Activated T-cell treated with anti-CD3 and anti-CD28 coated beads, Interleukin-2, amount 50 U/mL, for 72 hours (primary cell): ENCODE data around the gene PEAK1. TPM values are rescaled to one million over a fixed set of nuclear protein-coding genes. Genes with fewer than 3 reads are reported as not detected.

Experiments
- ATAC-seq, 2 donors: fragments of 150-1000 bp; cut with Tn5 transposase; replicated peaks in 1 of 2; 2 replicates each; pipeline ENCODE4 v1.10.0; 2021; ENCODE audit warnings: moderate library complexity in 2 of 2, mild to moderate bottlenecking in 1 of 2
- DNase-seq, 2 donors: peaks; one replicate each; pipeline ENCODE4 v3.0.0; 2021 to 2022; ENCODE audit warnings: mixed read lengths in 1 of 2
- H3K27ac Mint-ChIP-seq: one replicate; pipeline ENCODE4 v1.8.0; 2022; ENCODE audit warnings: mild to moderate bottlenecking, moderate library complexity, mixed read lengths
- H3K27me3 Mint-ChIP-seq: one replicate; pipeline ENCODE4 v1.8.0; 2022; ENCODE audit warnings: low read depth, mixed read lengths
- H3K36me3 Mint-ChIP-seq, 2 donors: one replicate each; pipeline ENCODE4 v1.8.0; 2022; ENCODE audit warnings: mixed read lengths in 2 of 2, mild to moderate bottlenecking in 1 of 2; ENCODE audit not compliant: insufficient read depth in 2 of 2
- H3K4me1 Mint-ChIP-seq: one replicate; pipeline ENCODE4 v1.8.0; 2022; ENCODE audit warnings: low read depth, mixed read lengths
- H3K4me3 Mint-ChIP-seq, 2 donors: one replicate each; pipeline ENCODE4 v1.8.0; 2022; ENCODE audit warnings: mild to moderate bottlenecking in 2 of 2, mixed read lengths in 2 of 2, moderate library complexity in 2 of 2
- H3K9me3 Mint-ChIP-seq, 2 donors: one replicate each; pipeline ENCODE4 v1.8.0; 2022; ENCODE audit warnings: mixed read lengths in 2 of 2
- total RNA-seq, 2 donors: library from RNA; stranded (reverse); gene quantifications; one replicate each; pipeline ENCODE4 v1.2.3, GENCODE V29; 2022

Gene PEAK1
- total RNA-seq, 2 donors from 2014 or later: 33.6 to 45.7 TPM

- no peak overlapping the region for H3K27ac Mint-ChIP-seq
- ATAC-seq: no peak
- H3K4me1 Mint-ChIP-seq: no peaks in the 10 kb centered on the region
- DNase-seq: no peak
- no peaks in the 10 kb centered on the region for H3K9me3 Mint-ChIP-seq
- no peaks in the 10 kb centered on the region for H3K27me3 Mint-ChIP-seq
- peaks cover 0 to 12% of the 10 kb centered on the region in 2 donors for H3K36me3 Mint-ChIP-seq
- H3K4me3 Mint-ChIP-seq: no peak overlapping the region
These were observed 274.5 kb downstream of the PEAK1 start for GRCh38 chr15:77145370-77145769.

DNA sequence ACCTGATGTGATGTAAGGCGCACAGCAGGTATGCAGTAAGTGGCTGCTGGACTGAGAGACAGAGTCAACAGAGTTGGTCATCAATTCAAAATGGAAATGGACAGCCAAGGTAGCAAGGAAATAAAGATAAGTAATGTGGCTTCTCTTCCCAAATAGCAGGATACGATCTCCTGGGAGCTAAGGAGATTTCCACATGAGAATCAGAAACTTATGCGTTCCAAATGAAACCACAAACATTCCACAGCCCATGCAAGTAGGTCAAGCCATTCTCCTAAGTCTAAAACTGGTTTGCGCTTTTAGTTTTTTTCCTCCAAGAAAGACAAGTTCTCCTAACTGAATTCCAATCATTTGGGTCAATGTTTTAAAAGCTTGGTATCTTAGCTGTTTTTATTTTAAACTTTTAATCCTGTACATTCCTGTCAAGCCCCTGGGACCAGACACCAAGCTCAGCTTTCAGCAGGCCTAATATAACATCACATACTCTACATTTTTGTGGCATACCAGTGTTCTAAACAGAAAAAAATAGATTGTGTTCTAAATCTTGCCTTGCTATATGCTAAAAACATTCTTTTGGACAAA is 275.3 kb downstream of the PEAK1 start:
- peaks cover 0 to 1% of the 10 kb centered on the region in 2 donors for H3K9me3 Mint-ChIP-seq
- peaks cover 0 to 15% of the 10 kb centered on the region in 2 donors for H3K36me3 Mint-ChIP-seq

GRCh38 chr15:77144026-77144425 is 275.9 kb downstream of the PEAK1 start:
- Mint-ChIP-seq H3K27ac (no peak overlapping the region), H3K4me3 (no peak overlapping the region), H3K4me1 (no peaks in the 10 kb centered on the region), H3K9me3 (peaks cover 0 to 1% of the 10 kb centered on the region in 2 donors), H3K27me3 (no peaks in the 10 kb centered on the region), H3K36me3 (peaks cover 0 to 15% of the 10 kb centered on the region in 2 donors)
- no peak for DNase-seq
- ATAC-seq: no peak

More for the DNA sequence above, 275.3 kb downstream of the PEAK1 start:
- Mint-ChIP-seq H3K27ac (no peak overlapping the region), H3K4me3 (no peak overlapping the region), H3K4me1 (no peaks in the 10 kb centered on the region), H3K27me3 (no peaks in the 10 kb centered on the region)
- DNase-seq: no peak
- no peak for ATAC-seq

DNA sequence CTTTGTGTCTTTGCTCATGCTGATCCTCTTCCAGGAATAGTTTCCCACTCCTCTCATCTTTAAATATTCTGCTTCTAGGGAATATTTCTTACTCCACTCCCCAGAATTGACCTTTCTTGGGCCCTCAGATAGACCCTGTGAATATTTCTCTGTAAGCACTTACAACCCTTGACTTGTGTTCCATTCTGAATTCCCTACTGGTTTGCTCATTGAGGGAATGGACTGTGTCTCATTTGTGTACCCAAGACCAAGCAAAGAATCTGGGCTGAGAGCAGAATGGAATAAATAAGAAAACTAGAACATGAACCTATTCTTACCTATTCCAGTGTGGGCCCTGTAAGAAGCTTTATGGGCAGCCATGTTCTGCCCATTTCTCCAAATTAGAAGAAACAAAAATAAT is 276.3 kb downstream of the PEAK1 start:
- Mint-ChIP-seq H3K36me3 (peaks cover 0 to 15% of the 10 kb centered on the region in 2 donors), H3K27ac (no peak overlapping the region), H3K27me3 (no peaks in the 10 kb centered on the region), H3K4me1 (no peaks in the 10 kb centered on the region), H3K9me3 (peaks cover 0 to 1% of the 10 kb centered on the region in 2 donors), H3K4me3 (no peak overlapping the region)
- DNase-seq: no peak
- no peak for ATAC-seq

DNA sequence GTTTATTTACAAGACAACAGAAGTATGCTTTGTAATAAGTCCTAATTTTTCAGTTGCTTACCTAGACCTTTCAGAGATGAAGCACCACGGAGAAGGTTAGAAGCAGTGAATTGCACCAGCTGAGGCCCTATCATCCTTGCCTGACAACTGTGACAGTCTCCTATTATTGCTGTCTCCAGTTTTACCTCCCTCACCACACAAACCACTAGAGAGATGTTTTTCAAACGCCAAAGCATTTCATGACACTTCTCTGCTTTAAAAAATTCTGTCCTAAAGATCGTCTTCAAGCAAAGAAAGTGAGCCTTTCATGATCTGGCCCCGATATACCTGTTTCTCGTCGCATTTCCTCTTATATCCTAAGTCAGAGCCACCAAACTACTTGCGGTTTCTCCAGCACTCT is 276.7 kb downstream of the PEAK1 start:
- Mint-ChIP-seq H3K4me3 (no peak overlapping the region), H3K9me3 (peaks cover 0 to 1% of the 10 kb centered on the region in 2 donors), H3K27ac (no peak overlapping the region), H3K36me3 (peaks cover 0 to 15% of the 10 kb centered on the region in 2 donors), H3K27me3 (no peaks in the 10 kb centered on the region), H3K4me1 (no peaks in the 10 kb centered on the region)
- ATAC-seq (no peak), DNase-seq (no peak)

GRCh38 chr15:77140220-77140619 is 279.7 kb downstream of the PEAK1 start:
- ATAC-seq (no peak), DNase-seq (no peak)
- Mint-ChIP-seq H3K9me3 (peaks cover 2 to 4% of the 10 kb centered on the region in 2 donors), H3K36me3 (peaks cover 0 to 23% of the 10 kb centered on the region in 2 donors), H3K4me1 (no peaks in the 10 kb centered on the region), H3K27me3 (no peaks in the 10 kb centered on the region), H3K27ac (no peak overlapping the region), H3K4me3 (no peak overlapping the region)

DNA sequence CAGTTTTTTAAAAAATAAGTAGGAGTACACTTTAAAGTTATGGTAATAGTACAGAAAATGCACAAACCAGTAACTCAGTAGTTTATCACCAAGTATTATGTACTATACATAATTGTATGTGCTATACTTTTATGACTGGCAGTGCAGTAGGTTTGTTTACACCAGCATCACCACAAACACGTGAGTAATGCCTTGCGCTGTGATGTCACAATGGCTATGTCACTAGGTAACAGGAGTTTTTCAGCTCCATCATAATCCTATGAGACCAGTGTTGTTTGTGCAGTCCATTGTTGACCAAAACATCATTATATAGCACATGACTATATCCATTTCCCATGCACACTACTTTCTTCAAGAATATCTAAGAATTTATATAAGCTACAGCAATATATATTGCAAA is 280.6 kb downstream of the PEAK1 start:
- no peaks in the 10 kb centered on the region for H3K4me1 Mint-ChIP-seq
- H3K27ac Mint-ChIP-seq: no peak overlapping the region
- ATAC-seq (no peak), DNase-seq (no peak)
- H3K27me3 Mint-ChIP-seq: no peaks in the 10 kb centered on the region
- peaks cover 2 to 4% of the 10 kb centered on the region in 2 donors for H3K9me3 Mint-ChIP-seq
- H3K36me3 Mint-ChIP-seq: peaks cover 0 to 23% of the 10 kb centered on the region in 2 donors
- no peak overlapping the region for H3K4me3 Mint-ChIP-seq

- peaks cover 0 to 23% of the 10 kb centered on the region in 2 donors for H3K36me3 Mint-ChIP-seq
- peaks cover 2 to 4% of the 10 kb centered on the region in 2 donors for H3K9me3 Mint-ChIP-seq
These were observed 281.8 kb downstream of the PEAK1 start for GRCh38 chr15:77138167-77138522.

GRCh38 chr15:77135181-77135580 is 284.7 kb downstream of the PEAK1 start:
- DNase-seq: no peak
- no peaks in the 10 kb centered on the region for H3K27me3 Mint-ChIP-seq
- H3K4me1 Mint-ChIP-seq: no peaks in the 10 kb centered on the region
- no peak for ATAC-seq
- H3K4me3 Mint-ChIP-seq: no peak overlapping the region
- peaks cover 0 to 16% of the 10 kb centered on the region in 2 donors for H3K36me3 Mint-ChIP-seq
- peaks cover 2 to 4% of the 10 kb centered on the region in 2 donors for H3K9me3 Mint-ChIP-seq
- H3K27ac Mint-ChIP-seq: no peak overlapping the region

More at GRCh38 chr15:77138167-77138522, 281.8 kb downstream of the PEAK1 start:
- H3K4me1 Mint-ChIP-seq: no peaks in the 10 kb centered on the region
- H3K27ac Mint-ChIP-seq: no peak overlapping the region
- no peak for DNase-seq
- H3K4me3 Mint-ChIP-seq: no peak overlapping the region
- ATAC-seq: no peak
- H3K27me3 Mint-ChIP-seq: no peaks in the 10 kb centered on the region

DNA sequence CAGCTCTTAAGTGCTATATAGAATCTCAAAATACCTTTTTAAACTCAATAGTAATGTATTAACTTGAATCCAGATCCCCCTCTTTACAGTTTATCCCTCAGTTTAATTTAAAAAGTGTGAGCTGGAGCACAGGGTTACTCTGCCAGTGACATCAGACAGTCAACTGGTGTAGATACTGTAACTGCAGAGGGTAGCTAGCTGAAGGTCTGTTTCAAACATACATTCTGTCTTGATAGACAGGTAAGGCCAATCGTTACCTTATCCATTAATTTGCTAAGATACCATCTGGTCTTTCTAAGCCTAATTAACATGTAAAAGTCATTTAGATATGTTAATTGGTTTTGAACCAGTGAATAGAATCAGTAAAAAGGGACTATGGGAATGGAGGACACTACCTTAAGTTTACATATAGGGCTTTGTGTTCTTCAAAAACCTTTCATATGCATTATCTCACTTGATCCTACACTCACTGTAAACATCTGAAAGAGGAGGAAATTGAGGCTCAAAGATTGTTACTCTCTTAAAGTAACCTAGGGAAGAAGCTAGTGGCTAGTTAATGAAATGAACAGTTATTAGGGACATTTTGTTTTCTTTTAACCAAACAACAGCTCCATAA is 289.5 kb downstream of the PEAK1 start:
- ATAC-seq: no peak
- Mint-ChIP-seq H3K4me1 (no peaks in the 10 kb centered on the region), H3K36me3 (peaks cover 0 to 7% of the 10 kb centered on the region in 2 donors), H3K27ac (no peak overlapping the region), H3K4me3 (no peak overlapping the region), H3K27me3 (no peaks in the 10 kb centered on the region), H3K9me3 (no peaks in the 10 kb centered on the region)
- no peak for DNase-seq

DNA sequence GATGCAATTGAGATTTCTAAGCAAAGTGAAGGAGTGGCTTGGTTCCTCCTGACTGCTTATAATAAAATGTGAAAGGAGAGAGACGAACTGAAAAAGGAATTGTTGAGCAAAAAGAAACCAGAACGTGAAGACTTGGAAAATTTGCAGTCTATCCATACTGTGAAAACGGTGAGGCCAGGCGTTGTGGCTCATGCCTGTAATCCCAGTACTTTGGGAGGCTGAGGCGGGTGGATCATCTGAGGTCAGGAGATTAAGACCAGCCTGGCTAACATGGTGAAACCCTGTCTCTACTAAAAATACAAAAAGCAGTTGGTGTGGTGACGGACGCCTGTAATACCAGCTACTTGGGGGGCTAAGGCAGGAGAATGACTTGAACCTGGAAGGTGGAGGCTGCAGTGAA is 292.3 kb downstream of the PEAK1 start:
- DNase-seq: no peak
- Mint-ChIP-seq H3K4me1 (no peaks in the 10 kb centered on the region), H3K27ac (no peak overlapping the region), H3K36me3 (peaks cover 0 to under 1% of the 10 kb centered on the region in 2 donors), H3K4me3 (no peak overlapping the region), H3K9me3 (peaks cover 0 to 2% of the 10 kb centered on the region in 2 donors), H3K27me3 (no peaks in the 10 kb centered on the region)
- ATAC-seq: no peak

- no peak for ATAC-seq
- Mint-ChIP-seq H3K4me1 (no peaks in the 10 kb centered on the region), H3K9me3 (peaks cover 0 to 2% of the 10 kb centered on the region in 2 donors), H3K27me3 (no peaks in the 10 kb centered on the region), H3K4me3 (no peak overlapping the region), H3K27ac (no peak overlapping the region), H3K36me3 (no peaks in the 10 kb centered on the region)
- no peak for DNase-seq
These were observed 293.2 kb downstream of the PEAK1 start for GRCh38 chr15:77126529-77127326.

DNA sequence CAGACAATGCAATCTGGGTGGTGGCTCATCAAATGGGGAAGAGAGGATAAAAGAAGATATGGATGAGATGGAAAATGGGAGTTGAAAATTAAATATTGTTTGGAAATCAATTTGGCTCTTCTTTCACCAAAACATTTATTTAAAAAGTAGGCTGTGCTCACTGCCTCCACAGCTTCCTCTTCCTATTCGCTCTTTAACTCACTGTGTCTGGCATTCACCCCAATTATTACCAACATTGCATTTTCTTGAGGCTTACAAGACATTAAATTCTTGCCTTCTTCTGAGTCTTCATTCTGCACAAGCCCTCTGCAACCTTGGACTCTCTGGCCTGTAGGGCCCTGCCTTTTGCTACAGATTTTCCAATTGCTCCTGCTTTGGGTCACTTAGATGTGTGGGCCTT is 296.1 kb downstream of the PEAK1 start:
- DNase-seq: no peak
- ATAC-seq: no peak
- no peak overlapping the region for H3K4me3 Mint-ChIP-seq
- peaks cover 0 to 2% of the 10 kb centered on the region in 2 donors for H3K9me3 Mint-ChIP-seq
- no peaks in the 10 kb centered on the region for H3K36me3 Mint-ChIP-seq
- H3K27me3 Mint-ChIP-seq: no peaks in the 10 kb centered on the region
- H3K4me1 Mint-ChIP-seq: no peaks in the 10 kb centered on the region
- H3K27ac Mint-ChIP-seq: no peak overlapping the region
